Measurements from ENCODE around the gene NEU1. TPM values are rescaled to one million over a fixed set of nuclear protein-coding genes. Genes with fewer than 3 reads are reported as not detected.
"Not testable (repeated sequence)": the region's sequence is repeated elsewhere in the genome, so short reads cannot be mapped to it uniquely, and the experiment has no call there.

NEU1 gene
- polyA plus RNA-seq, 2 of the 4 experiments (the other 2 are of a cell fraction), result 15.8 to 19.2 TPM

DNA sequence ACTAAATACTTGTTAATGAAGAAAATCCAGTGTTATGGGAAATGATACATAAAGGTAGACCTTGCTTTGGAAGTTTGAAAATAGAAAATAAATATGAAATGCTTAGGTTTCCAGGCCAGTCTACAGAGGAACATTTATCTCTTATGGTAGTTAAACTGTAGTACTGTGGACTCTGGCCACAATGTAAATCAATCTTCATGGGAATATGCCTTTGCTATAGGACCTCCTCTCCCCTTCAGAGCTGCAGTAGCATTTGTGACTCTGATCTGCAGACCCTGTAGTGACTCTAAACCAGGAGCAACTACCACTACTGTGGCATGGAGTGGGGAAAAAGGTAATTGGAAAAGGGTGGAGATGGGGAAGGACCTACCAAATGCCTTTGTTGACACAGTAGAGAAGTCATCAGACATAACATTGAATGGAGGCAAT lies 42.7 kb downstream of the NEU1 start:
- FAIRE-seq (no peak), DNase-seq (ENCODE audit: low read depth in 1 of 2, low spot score in 1 of 2) (no peak), ATAC-seq (no peak)
- ChIA-PET CTCF (interaction anchor here (0.6 to 1.8 kb wide), 2 partner anchors 10 to 81 kb away, joined by 3 to 6 read pairs; no protein-coding TSS in a partner anchor), POLR2A (no interaction called here)
- no peaks in the 10 kb centered on the region for H3K9me3 ChIP-seq
- H3K4me3 ChIP-seq, result no peak overlapping the region
- H3K4me1 ChIP-seq, result peaks cover 46% of the 10 kb centered on the region
- H3K4me2 ChIP-seq, result peak overlapping the region; percentile 94
- H3K27ac ChIP-seq, result peak overlapping the region; percentile 53 to 87
- TF ChIP-seq KDM5A (IDR thresholded peaks at IDR 0.05) (no peak), POLR2A (IDR thresholded peaks at IDR 0.05; ENCODE audit: low read length) (peak; percentile 20; the same call in 1 of the 2 replicates)

GRCh38 chr6:31817929-31818511 lies 44.6 kb downstream of the NEU1 start:
- Histone ChIP-seq H3K27ac (peak overlapping the region; percentile 27 to 87; a peak in 5 of 6 replicates), H3K4me2 (peak overlapping the region; percentile 94), H3K4me3 (peak overlapping the region; percentile 45), H3K4me1 (peaks cover 45% of the 10 kb centered on the region)
- not testable (repeated sequence) for DNase-seq (ENCODE audit: low read depth in 1 of 2, low spot score in 1 of 2); FAIRE-seq; ATAC-seq; H3K9me3 ChIP-seq
- WGBS (ENCODE audit: missing lambda C conversion rate), result 7% methylated on average over 8 of the region's 8 CpGs
- ChIA-PET CTCF (interaction anchor here (0.6 to 2.4 kb wide), 6 partner anchors 9 to 78 kb away, joined by 3 to 5 read pairs (median 4); partner anchors contain the start of gene MSH5), POLR2A (interaction anchor here (2.3 kb wide), 1 partner anchor 10 kb away, joined by 13 read pairs; the partner anchor contains the start of gene HSPA1B)

GRCh38 chr6:31817133-31817928 lies 45.3 kb downstream of the NEU1 start:
- H3K9me3 ChIP-seq; FAIRE-seq; ATAC-seq; DNase-seq (ENCODE audit: low read depth in 1 of 2, low spot score in 1 of 2): not testable (repeated sequence)
- Histone ChIP-seq H3K4me1 (peaks cover 39% of the 10 kb centered on the region), H3K4me2 (peak overlapping the region; percentile 94), H3K27ac (peak overlapping the region; percentile 27 to 87; a peak in 5 of 6 replicates), H3K4me3 (peak overlapping the region; percentile 45)
- ChIA-PET CTCF (interaction anchor here (0.6 to 2.4 kb wide), 6 partner anchors 8 to 78 kb away, joined by 3 to 5 read pairs (median 4); partner anchors contain the start of gene MSH5), POLR2A (interaction anchor here (2.3 kb wide), 1 partner anchor 10 kb away, joined by 13 read pairs; the partner anchor contains the start of gene HSPA1B)
- 1% methylated on average over 14 of the region's 37 CpGs for WGBS (ENCODE audit: missing lambda C conversion rate)
- TF ChIP-seq RAD21 (conservative IDR thresholded peaks at IDR 0.05 in 1 of 2, IDR thresholded peaks at IDR 0.05 in 1 of 2), result peak in 1 of 2 experiments; percentile 28; a peak in 1 of 5 replicates

GRCh38 chr6:31815025-31815838 lies 47.4 kb downstream of the NEU1 start, which contains the start of the genes HSPA1A and HSPA1L:
Gene HSPA1A (plus strand): TSS chr6:31815543. CDS start chr6:31815757, 214 bp downstream.
Gene HSPA1L (minus strand): TSS chr6:31815283. CDS start chr6:31811972, 3,311 bp downstream.
- Histone ChIP-seq H3K9me3 (no peaks in the 10 kb centered on the region), H3K4me3 (peak within 1 kb of the TSS; percentile 59), H3K27ac (peak within 1 kb of the TSS; percentile 96 to 97), H3K4me2 (peak within 1 kb of the TSS; percentile 98), H3K4me1 (peaks cover 30% of the 10 kb centered on the region)
- ChIA-PET POLR2A (interaction anchor here (0.6 to 3.1 kb wide), 29 partner anchors 9 to 1198 kb away, joined by 3 to 82 read pairs (median 5); partner anchors contain the start of genes C6orf47, DDAH2, GPANK1 and HSPA1B), CTCF (interaction anchor here (0.7 to 2.6 kb wide), 6 partner anchors 8 to 46 kb away, joined by 3 to 8 read pairs (median 4); partner anchors contain the start of genes HSPA1B, LSM2 and VARS1)
- under 1% methylated on average over 35 of the region's 56 CpGs for WGBS (ENCODE audit: missing lambda C conversion rate)
- DNase-seq (ENCODE audit: low read depth in 1 of 2, low spot score in 1 of 2), result peak; percentile 93 to 97
- no peak for FAIRE-seq
- ATAC-seq, result peak; percentile 78 to 89
- TF ChIP-seq PHF8 (IDR thresholded peaks at IDR 0.05; ENCODE audit: borderline replicate concordance, low read depth) (peak; percentile 50; the same call in 1 of the 2 replicates), RNF2 (IDR thresholded peaks at IDR 0.05; ENCODE audit: borderline replicate concordance, low read depth) (no peak), ZFP36 (IDR thresholded peaks at IDR 0.05; ENCODE audit: borderline replicate concordance, partially characterized antibody) (no peak), POLR2AphosphoS2 (conservative IDR thresholded peaks at IDR 0.05; ENCODE audit: low read length) (no peak), MAX (IDR thresholded peaks at IDR 0.05) (no peak), HOXB5 (CRISPR knock-in tag; IDR thresholded peaks at IDR 0.05) (no peak), SREBF2 (IDR thresholded peaks at IDR 0.05) (no peak), CBX8 (IDR thresholded peaks at IDR 0.05) (no peak), BHLHE40 (IDR thresholded peaks at IDR 0.05; ENCODE audit: low read depth, low read length) (no peak), EHMT2 (IDR thresholded peaks at IDR 0.05; ENCODE audit: low read depth) (no peak), MYC (IDR thresholded peaks at IDR 0.05; ENCODE audit: borderline replicate concordance, low read length) (no peak), POLR2A (IDR thresholded peaks at IDR 0.05; ENCODE audit: low read length) (peak; percentile 100), FOXS1 (CRISPR knock-in tag; IDR thresholded peaks at IDR 0.05) (no peak), ZNF302 (CRISPR knock-in tag; IDR thresholded peaks at IDR 0.05) (no peak), HEYL (CRISPR knock-in tag; IDR thresholded peaks at IDR 0.05) (no peak), JUN (IDR thresholded peaks at IDR 0.05) (peak; percentile 74 to 80; a peak in 4 of 5 replicates), NR3C1 (IDR thresholded peaks at IDR 0.05) (no peak), MAZ (IDR thresholded peaks at IDR 0.05; ENCODE audit: borderline replicate concordance, low read depth, low read length) (no peak), EHF (CRISPR knock-in tag; IDR thresholded peaks at IDR 0.05) (no peak), NFE2L2 (conservative IDR thresholded peaks at IDR 0.05; ENCODE audit: low read length) (no peak)
- TF ChIP-seq, protein P1, sequence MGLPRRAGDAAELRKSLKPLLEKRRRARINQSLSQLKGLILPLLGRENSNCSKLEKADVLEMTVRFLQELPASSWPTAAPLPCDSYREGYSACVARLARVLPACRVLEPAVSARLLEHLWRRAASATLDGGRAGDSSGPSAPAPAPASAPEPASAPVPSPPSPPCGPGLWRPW (IDR thresholded peaks at IDR 0.05), result no peak
- TF ChIP-seq, protein P2, sequence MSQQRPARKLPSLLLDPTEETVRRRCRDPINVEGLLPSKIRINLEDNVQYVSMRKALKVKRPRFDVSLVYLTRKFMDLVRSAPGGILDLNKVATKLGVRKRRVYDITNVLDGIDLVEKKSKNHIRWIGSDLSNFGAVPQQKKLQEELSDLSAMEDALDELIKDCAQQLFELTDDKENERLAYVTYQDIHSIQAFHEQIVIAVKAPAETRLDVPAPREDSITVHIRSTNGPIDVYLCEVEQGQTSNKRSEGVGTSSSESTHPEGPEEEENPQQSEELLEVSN (IDR thresholded peaks at IDR 0.05; ENCODE audit: borderline replicate concordance, low read depth), result no peak
- TF ChIP-seq, protein P3, sequence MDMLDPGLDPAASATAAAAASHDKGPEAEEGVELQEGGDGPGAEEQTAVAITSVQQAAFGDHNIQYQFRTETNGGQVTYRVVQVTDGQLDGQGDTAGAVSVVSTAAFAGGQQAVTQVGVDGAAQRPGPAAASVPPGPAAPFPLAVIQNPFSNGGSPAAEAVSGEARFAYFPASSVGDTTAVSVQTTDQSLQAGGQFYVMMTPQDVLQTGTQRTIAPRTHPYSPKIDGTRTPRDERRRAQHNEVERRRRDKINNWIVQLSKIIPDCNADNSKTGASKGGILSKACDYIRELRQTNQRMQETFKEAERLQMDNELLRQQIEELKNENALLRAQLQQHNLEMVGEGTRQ (IDR thresholded peaks at IDR 0.05), result no peak

All from A549 (cell line).